ENCODE results near the gene VPS72. TPM values are rescaled to one million over a fixed set of nuclear protein-coding genes. Genes with fewer than 3 reads are reported as not detected.
A peak's percentile ranks its signal among the peaks of the same experiment; 100 is the strongest.
"Not testable (repeated sequence)": the region's sequence is repeated elsewhere in the genome, so short reads cannot be mapped to it uniquely, and the experiment has no call there.

VPS72 gene
- total RNA-seq, 1 experiment from 2014 or later = 80.1 TPM

DNA sequence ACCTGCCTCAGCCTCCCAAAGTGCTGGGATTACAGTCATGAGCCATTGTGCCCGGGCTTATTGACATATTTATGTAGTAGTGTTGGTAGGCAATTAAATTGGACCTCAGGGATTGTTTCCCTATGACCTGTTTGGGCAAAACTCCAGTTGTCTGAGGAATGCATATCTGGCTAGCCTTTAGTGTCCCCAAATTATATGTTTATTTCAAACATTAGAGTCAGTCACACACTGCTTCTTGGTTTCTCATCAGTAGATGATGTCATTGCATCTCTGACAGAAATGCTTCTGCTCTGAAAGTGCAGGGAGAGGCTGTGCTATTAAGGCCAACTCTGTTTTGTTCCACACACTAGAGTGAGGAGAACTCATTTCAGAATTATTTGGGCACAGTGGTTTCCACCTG, 20.8 kb upstream of the VPS72 start:
- intact Hi-C loops (cut with micrococcal nuclease; ENCODE audit: unreplicated experiment) = no loop called here
- ChIA-PET POLR2A (no interaction called here), CTCF (no interaction called here)
- Mint-ChIP-seq H3K36me3 (ENCODE audit: insufficient read depth, unreplicated experiment) (peaks cover 93% of the 10 kb centered on the region), H3K4me1 (ENCODE audit: low read depth, unreplicated experiment) (peaks cover 11% of the 10 kb centered on the region), H3K27me3 (ENCODE audit: insufficient read depth, unreplicated experiment) (no peaks in the 10 kb centered on the region), H3K4me3 (ENCODE audit: unreplicated experiment) (no peak overlapping the region), H3K27ac (ENCODE audit: unreplicated experiment) (no peak overlapping the region), H3K9me3 (ENCODE audit: unreplicated experiment) (no peaks in the 10 kb centered on the region)
- BruUV-seq (replicated peaks) = no TSS peak
- H3K27me3 ChIP-seq (replicated peaks; ENCODE audit: control insufficient read depth, insufficient read depth, low read length) = no peaks in the 10 kb centered on the region
- 0 out of 2 replicates have a peak, but pooled peaks cover 4% of the 10 kb centered on the region for H3K4me1 ChIP-seq
- no peaks in the 10 kb centered on the region for H3K36me3 ChIP-seq (ENCODE audit: control insufficient read depth, insufficient read depth, low read length)
- H3K4me3 ChIP-seq (ENCODE audit: low read depth, low read length) = no peak overlapping the region
- H3K9me3 ChIP-seq = no peaks in the 10 kb centered on the region
- TF ChIP-seq, protein P1, sequence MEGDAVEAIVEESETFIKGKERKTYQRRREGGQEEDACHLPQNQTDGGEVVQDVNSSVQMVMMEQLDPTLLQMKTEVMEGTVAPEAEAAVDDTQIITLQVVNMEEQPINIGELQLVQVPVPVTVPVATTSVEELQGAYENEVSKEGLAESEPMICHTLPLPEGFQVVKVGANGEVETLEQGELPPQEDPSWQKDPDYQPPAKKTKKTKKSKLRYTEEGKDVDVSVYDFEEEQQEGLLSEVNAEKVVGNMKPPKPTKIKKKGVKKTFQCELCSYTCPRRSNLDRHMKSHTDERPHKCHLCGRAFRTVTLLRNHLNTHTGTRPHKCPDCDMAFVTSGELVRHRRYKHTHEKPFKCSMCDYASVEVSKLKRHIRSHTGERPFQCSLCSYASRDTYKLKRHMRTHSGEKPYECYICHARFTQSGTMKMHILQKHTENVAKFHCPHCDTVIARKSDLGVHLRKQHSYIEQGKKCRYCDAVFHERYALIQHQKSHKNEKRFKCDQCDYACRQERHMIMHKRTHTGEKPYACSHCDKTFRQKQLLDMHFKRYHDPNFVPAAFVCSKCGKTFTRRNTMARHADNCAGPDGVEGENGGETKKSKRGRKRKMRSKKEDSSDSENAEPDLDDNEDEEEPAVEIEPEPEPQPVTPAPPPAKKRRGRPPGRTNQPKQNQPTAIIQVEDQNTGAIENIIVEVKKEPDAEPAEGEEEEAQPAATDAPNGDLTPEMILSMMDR (IDR thresholded peaks at IDR 0.05; ENCODE audit: insufficient read depth in 1 of 2, low read depth in 1 of 2, low read length in 1 of 2, severe bottlenecking in 1 of 2, unreplicated experiment in 1 of 2) = no peak
- DNase-seq = no peak

DNA sequence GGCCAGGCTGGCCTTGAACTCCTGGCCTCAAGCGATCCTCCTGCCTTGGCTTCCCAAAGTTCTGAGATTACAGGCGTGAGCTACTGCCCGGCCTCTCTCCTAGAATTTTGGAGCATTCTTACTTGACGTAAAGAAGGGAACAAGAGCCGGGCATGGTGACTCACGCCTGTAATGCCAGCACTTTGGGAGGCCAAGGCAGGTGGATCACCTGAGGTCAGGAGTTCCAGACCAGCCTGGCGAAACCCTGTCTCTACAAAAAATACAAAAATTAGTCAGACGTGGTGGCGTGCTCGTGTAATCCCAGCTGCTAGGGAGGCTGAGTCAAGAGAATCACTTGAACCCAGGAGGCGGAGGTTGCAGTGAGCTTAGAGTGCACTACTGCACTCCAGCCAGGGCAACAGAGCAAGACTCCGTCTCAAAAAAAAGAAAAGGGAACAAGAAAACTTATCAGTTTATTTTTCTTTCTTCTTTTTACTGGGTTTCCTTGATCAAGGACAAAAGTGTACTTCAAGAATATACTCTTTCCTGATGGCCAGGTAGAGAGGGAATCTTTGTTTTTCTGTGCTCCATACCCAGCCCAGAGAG, 15.5 kb upstream of the VPS72 start:
- H3K27me3 ChIP-seq (replicated peaks; ENCODE audit: control insufficient read depth, insufficient read depth, low read length); BruUV-seq (replicated peaks); H3K4me3 Mint-ChIP-seq (ENCODE audit: unreplicated experiment); H3K4me1 Mint-ChIP-seq (ENCODE audit: low read depth, unreplicated experiment); intact Hi-C loops (cut with micrococcal nuclease; ENCODE audit: unreplicated experiment); H3K4me3 ChIP-seq (ENCODE audit: low read depth, low read length); H3K27me3 Mint-ChIP-seq (ENCODE audit: insufficient read depth, unreplicated experiment); H3K36me3 ChIP-seq (ENCODE audit: control insufficient read depth, insufficient read depth, low read length); H3K27ac Mint-ChIP-seq (ENCODE audit: unreplicated experiment); DNase-seq; POLR2A ChIA-PET; H3K9me3 ChIP-seq; H3K9me3 Mint-ChIP-seq (ENCODE audit: unreplicated experiment); H3K4me1 ChIP-seq: not testable (repeated sequence)
- CTCF ChIA-PET = interaction anchor here (0.7 kb wide), 1 partner anchor 46 kb away, joined by 3 read pairs; no protein-coding TSS in a partner anchor
- peaks cover 80% of the 10 kb centered on the region for H3K36me3 Mint-ChIP-seq (ENCODE audit: insufficient read depth, unreplicated experiment)

DNA sequence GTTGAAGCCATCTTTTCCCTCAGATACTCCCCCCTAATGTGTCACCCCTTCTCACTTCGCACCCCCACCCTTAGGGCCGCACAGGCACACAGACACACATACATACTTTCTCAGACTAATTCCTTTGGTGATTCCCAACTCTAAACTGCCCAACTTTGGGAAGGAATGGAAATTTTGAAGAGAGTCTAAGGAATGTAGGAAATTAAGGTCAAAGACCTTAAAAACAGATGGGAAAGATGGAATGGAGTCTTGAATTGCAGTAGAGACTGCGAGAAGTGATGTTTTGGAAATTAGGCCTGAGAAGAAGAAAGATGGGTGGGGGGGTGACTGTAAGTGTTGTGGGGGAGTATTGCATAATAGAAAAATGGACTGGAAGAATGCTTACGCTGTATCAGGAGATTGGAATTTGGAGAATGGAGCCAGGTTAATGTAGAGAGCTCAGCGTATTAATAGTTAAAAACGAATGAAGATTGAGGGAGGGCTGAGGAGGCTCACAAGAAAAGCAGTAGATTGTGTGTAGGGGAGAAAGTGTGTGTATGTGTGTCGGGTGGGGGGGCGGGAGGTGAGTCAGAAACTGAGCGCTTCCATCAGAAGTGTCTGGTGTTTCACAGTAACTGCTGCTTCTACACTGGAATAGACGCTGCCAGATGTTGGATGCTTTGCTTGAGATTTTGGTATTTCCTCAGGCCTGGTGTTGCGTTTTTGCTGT, 10.0 kb upstream of the VPS72 start:
- TF ChIP-seq, protein P1 (IDR thresholded peaks at IDR 0.05; ENCODE audit: insufficient read depth in 1 of 2, low read depth in 1 of 2, low read length in 1 of 2, severe bottlenecking in 1 of 2, unreplicated experiment in 1 of 2) = no peak
- peaks cover 4% of the 10 kb centered on the region; the same call in 1 of the 2 replicates for H3K4me1 ChIP-seq
- H3K9me3 Mint-ChIP-seq (ENCODE audit: unreplicated experiment) = no peaks in the 10 kb centered on the region
- H3K36me3 ChIP-seq (ENCODE audit: control insufficient read depth, insufficient read depth, low read length) = no peaks in the 10 kb centered on the region; the same call in none of the 2 replicates
- no peaks in the 10 kb centered on the region for H3K27me3 ChIP-seq (replicated peaks; ENCODE audit: control insufficient read depth, insufficient read depth, low read length)
- H3K4me1 Mint-ChIP-seq (ENCODE audit: low read depth, unreplicated experiment) = peaks cover 13% of the 10 kb centered on the region
- no peaks in the 10 kb centered on the region for H3K27me3 Mint-ChIP-seq (ENCODE audit: insufficient read depth, unreplicated experiment)
- H3K9me3 ChIP-seq = no peaks in the 10 kb centered on the region
- no TSS peak for BruUV-seq (replicated peaks)
- ChIA-PET CTCF (interaction anchor here (0.5 to 1.6 kb wide), 3 partner anchors 15 to 52 kb away, joined by 3 to 6 read pairs (median 4); no protein-coding TSS in a partner anchor), POLR2A (interaction anchor here (0.6 to 1.0 kb wide), 2 partner anchors 10 to 913 kb away, joined by 5 to 7 read pairs; partner anchors contain the start of gene VPS72)
- H3K27ac Mint-ChIP-seq (ENCODE audit: unreplicated experiment) = peak overlapping the region; percentile 92
- DNase-seq = peak in 1 of 2 experiments; percentile 23
- intact Hi-C loops (cut with micrococcal nuclease; ENCODE audit: unreplicated experiment) = loop anchor here (5.0 kb wide), 3 partner anchors 312 to 792 kb away; partner anchors contain the start of genes CGN, S100A10 and SNX27
- peaks cover 74% of the 10 kb centered on the region for H3K36me3 Mint-ChIP-seq (ENCODE audit: insufficient read depth, unreplicated experiment)
- H3K4me3 ChIP-seq (ENCODE audit: low read depth, low read length) = peak overlapping the region; percentile 60
- peak overlapping the region; percentile 89 for H3K4me3 Mint-ChIP-seq (ENCODE audit: unreplicated experiment)
